Endothelial cell of umbilical vein (primary cell): ENCODE data around the gene KIF6.

ENCODE experiments used
- EZH2 ChIP-seq: IDR thresholded peaks from 2 replicates; pipeline ENCODE4 v1.6.1; 2012; ENCODE audit warnings: borderline replicate concordance, low read depth, mild to moderate bottlenecking, moderate library complexity, low read length, inconsistent platforms; ENCODE audit not compliant: severe bottlenecking
- GATA2 ChIP-seq: IDR thresholded peaks from 2 replicates; pipeline ENCODE4 v1.7.0; 2011; ENCODE audit warnings: low read depth, mild to moderate bottlenecking, moderate library complexity, mixed read lengths, low read length; ENCODE audit not compliant: insufficient read length, insufficient read depth
- JUN ChIP-seq: IDR thresholded peaks from 2 replicates; pipeline ENCODE4 v1.6.1; 2011; ENCODE audit warnings: borderline replicate concordance, low read depth; ENCODE audit not compliant: insufficient read length, insufficient read depth
- POLR2A ChIP-seq: IDR thresholded peaks from 2 replicates; pipeline ENCODE4 v1.6.1; 2012; ENCODE audit warnings: low read depth, mild to moderate bottlenecking, control low read depth, low read length
- POLR2AphosphoS5 ChIP-seq: IDR thresholded peaks from 2 replicates; pipeline ENCODE4 v1.6.1; 2012; ENCODE audit warnings: low read depth, mild to moderate bottlenecking, control low read depth, low read length, moderate library complexity; ENCODE audit not compliant: insufficient read depth
- TF ChIP-seq, protein P1 (sequence below), 2 donors: IDR thresholded peaks; 1 replicate in 1 of 2; 2 replicates in 1 of 2; pipeline ENCODE4 v1.5.1; 2011; ENCODE audit warnings: low read length in 2 of 2, mild to moderate bottlenecking in 2 of 2, moderate library complexity in 2 of 2, control low read depth in 1 of 2, inconsistent platforms in 1 of 2, low read depth in 1 of 2; ENCODE audit not compliant: insufficient read depth in 1 of 2; ENCODE audit errors: extremely low read depth in 1 of 2
- TF ChIP-seq, protein P2 (sequence below): IDR thresholded peaks from 2 replicates; pipeline ENCODE4 v1.6.1; 2011; ENCODE audit not compliant: insufficient read depth, insufficient read length

- TF ChIP-seq, protein P1, sequence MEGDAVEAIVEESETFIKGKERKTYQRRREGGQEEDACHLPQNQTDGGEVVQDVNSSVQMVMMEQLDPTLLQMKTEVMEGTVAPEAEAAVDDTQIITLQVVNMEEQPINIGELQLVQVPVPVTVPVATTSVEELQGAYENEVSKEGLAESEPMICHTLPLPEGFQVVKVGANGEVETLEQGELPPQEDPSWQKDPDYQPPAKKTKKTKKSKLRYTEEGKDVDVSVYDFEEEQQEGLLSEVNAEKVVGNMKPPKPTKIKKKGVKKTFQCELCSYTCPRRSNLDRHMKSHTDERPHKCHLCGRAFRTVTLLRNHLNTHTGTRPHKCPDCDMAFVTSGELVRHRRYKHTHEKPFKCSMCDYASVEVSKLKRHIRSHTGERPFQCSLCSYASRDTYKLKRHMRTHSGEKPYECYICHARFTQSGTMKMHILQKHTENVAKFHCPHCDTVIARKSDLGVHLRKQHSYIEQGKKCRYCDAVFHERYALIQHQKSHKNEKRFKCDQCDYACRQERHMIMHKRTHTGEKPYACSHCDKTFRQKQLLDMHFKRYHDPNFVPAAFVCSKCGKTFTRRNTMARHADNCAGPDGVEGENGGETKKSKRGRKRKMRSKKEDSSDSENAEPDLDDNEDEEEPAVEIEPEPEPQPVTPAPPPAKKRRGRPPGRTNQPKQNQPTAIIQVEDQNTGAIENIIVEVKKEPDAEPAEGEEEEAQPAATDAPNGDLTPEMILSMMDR (IDR thresholded peaks at IDR 0.05; ENCODE audit: extremely low read depth in 1 of 2, insufficient read depth in 1 of 2, low read depth in 1 of 2, low read length in 2 of 2): no peak
- TF ChIP-seq POLR2AphosphoS5: no peak
- TF ChIP-seq EZH2: no peak
- no peak for TF ChIP-seq JUN
- no peak for TF ChIP-seq POLR2A
- TF ChIP-seq, protein P2, sequence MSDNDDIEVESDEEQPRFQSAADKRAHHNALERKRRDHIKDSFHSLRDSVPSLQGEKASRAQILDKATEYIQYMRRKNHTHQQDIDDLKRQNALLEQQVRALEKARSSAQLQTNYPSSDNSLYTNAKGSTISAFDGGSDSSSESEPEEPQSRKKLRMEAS: no peak
- no peak for TF ChIP-seq GATA2
Observed at GRCh38 chr6:39558079-39558478, 167.1 kb downstream of the KIF6 start.
